CD8-positive, alpha-beta memory T cell (primary cell): ENCODE results near the gene RASA4B. TPM values are rescaled to one million over a fixed set of nuclear protein-coding genes. Genes with fewer than 3 reads are reported as not detected.
A peak's percentile ranks its signal among the peaks of the same experiment; 100 is the strongest.
"Not testable (repeated sequence)": the region's sequence is repeated elsewhere in the genome, so short reads cannot be mapped to it uniquely, and the experiment has no call there.

Experiments
- CTCF ChIA-PET: fragments of 350-600 bp; sonication (Branson Sonifier 250); formaldehyde crosslinking; loops from one replicate; lab custom pipeline; 2021; ENCODE audit warnings: antibody characterized with exemption; lab: Charles Lee
- POLR2A ChIA-PET: fragments of 350-600 bp; sonication (Branson Sonifier 250); formaldehyde crosslinking; loops from one replicate; lab custom pipeline; 2021; ENCODE audit warnings: antibody characterized with exemption; lab: Charles Lee
- DNase-seq, 5 donors: peaks; one replicate each; pipeline versions ENCODE4 v3.0.0 to v3.0.0-alpha.2; 2020 to 2022; ENCODE audit warnings: mixed read lengths in 1 of 5
- H3K27ac ChIP-seq: one replicate; pipeline ENCODE4 v1.7.0; 2013; ENCODE audit warnings: low read depth, mild to moderate bottlenecking, low read length, moderate library complexity
- H3K27me3 ChIP-seq: 2 replicates; pipeline ENCODE4 v1.7.0; 2013; ENCODE audit warnings: low read length, mild to moderate bottlenecking; ENCODE audit not compliant: insufficient read depth, poor library complexity, severe bottlenecking
- H3K36me3 ChIP-seq: 2 replicates; pipeline ENCODE4 v1.7.0; 2013; ENCODE audit warnings: mild to moderate bottlenecking, low read length, moderate library complexity; ENCODE audit not compliant: insufficient read depth
- H3K4me1 ChIP-seq: 2 replicates; pipeline ENCODE4 v1.7.0; 2013; ENCODE audit warnings: mild to moderate bottlenecking, low read length, moderate library complexity; ENCODE audit not compliant: insufficient read depth
- H3K4me3 ChIP-seq: 2 replicates; pipeline ENCODE4 v1.7.0; 2013; ENCODE audit warnings: mild to moderate bottlenecking, low read length
- H3K9me3 ChIP-seq: 2 replicates; pipeline ENCODE4 v1.7.0; 2013; ENCODE audit warnings: mild to moderate bottlenecking, low read length
- H3K27ac Mint-ChIP-seq, 8 donors: one replicate each; pipeline ENCODE4 v1.8.0; 2020 to 2021; ENCODE audit warnings: mixed read lengths in 8 of 8, mild to moderate bottlenecking in 6 of 8, inconsistent platforms in 3 of 8, moderate library complexity in 3 of 8
- H3K27me3 Mint-ChIP-seq, 2 donors: one replicate each; pipeline ENCODE4 v1.8.0; 2020 to 2021; ENCODE audit warnings: mixed read lengths in 2 of 2, mild to moderate bottlenecking in 1 of 2, moderate library complexity in 1 of 2
- H3K36me3 Mint-ChIP-seq, 3 donors: one replicate each; pipeline ENCODE4 v1.8.0; 2020 to 2021; ENCODE audit warnings: mixed read lengths in 3 of 3, inconsistent platforms in 1 of 3, mild to moderate bottlenecking in 1 of 3
- H3K4me1 Mint-ChIP-seq, 3 donors: one replicate each; pipeline ENCODE4 v1.8.0; 2020 to 2021; ENCODE audit warnings: mixed read lengths in 3 of 3, inconsistent platforms in 1 of 3, mild to moderate bottlenecking in 1 of 3
- H3K4me3 Mint-ChIP-seq, 7 donors: one replicate each; pipeline ENCODE4 v1.8.0; 2020 to 2021; ENCODE audit warnings: mixed read lengths in 7 of 7, mild to moderate bottlenecking in 6 of 7, moderate library complexity in 4 of 7, inconsistent platforms in 2 of 7
- H3K9me3 Mint-ChIP-seq, 5 donors: one replicate each; pipeline ENCODE4 v1.8.0; 2020 to 2022; ENCODE audit warnings: mixed read lengths in 5 of 5, mild to moderate bottlenecking in 3 of 5, moderate library complexity in 2 of 5, inconsistent platforms in 1 of 5
- polyA plus RNA-seq: library from polyadenylated mRNA; unstranded; fragments of 300-500 nt; fragmentation: Illumina TruSeq; gene quantifications from one replicate; pipeline ENCODE4 v1.2.3, GENCODE V29; 2021
- total RNA-seq, 2 experiments: library from RNA; stranded (reverse); gene quantifications; one replicate each; pipeline ENCODE4 v1.2.3, GENCODE V29; 2021

The RASA4B gene
- total and polyA plus RNA-seq, 3 experiments from 2014 or later: 10.8 to 23.9 (median 22.0) TPM

DNA sequence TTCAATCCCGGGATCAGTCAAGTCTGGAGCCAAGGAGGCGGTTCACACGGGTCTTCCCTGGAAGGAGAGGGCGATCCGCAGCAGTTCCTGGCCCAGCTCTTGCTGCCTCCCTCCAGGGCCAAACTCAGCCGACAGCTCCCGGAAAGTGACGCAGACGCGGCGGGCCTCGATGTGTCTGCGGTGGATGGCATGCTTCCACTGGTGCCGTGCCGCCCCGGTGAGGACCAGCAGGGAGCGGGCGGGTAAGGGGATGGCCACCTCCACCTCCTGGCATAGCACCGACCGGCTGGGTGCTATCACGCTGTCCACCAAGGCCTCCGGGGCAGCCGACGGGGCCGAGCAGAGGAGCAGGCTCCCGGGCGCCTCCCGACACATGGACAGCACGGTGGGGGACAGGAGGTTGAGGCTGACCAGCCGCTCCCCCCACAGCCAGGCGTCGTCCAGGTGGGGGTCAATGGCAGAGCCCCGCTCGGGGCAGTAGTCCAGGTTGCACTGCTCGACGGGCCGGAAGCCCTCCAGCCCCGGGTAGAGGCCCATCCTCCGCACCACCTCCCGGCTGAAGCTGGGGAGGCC, 60.1 kb downstream of the RASA4B start:
- no peak for DNase-seq
- no peak overlapping the region for H3K4me3 ChIP-seq
- H3K4me1 ChIP-seq: no peaks in the 10 kb centered on the region
- peak overlapping the region in 1 of 7 donors; percentile 67 for H3K4me3 Mint-ChIP-seq
- no peaks in the 10 kb centered on the region for H3K27me3 ChIP-seq
- H3K9me3 Mint-ChIP-seq: no peaks in the 10 kb centered on the region
- no peaks in the 10 kb centered on the region for H3K27me3 Mint-ChIP-seq
- no peak overlapping the region for H3K27ac ChIP-seq
- CTCF ChIA-PET: no interaction called here
- no peak overlapping the region for H3K27ac Mint-ChIP-seq
- peaks cover 0 to 42% (median 4%) of the 10 kb centered on the region in 3 donors for H3K36me3 Mint-ChIP-seq
- H3K9me3 ChIP-seq: no peaks in the 10 kb centered on the region
- peaks cover 13% of the 10 kb centered on the region for H3K36me3 ChIP-seq
- peaks cover 3 to 9% (median 6%) of the 10 kb centered on the region in 3 donors for H3K4me1 Mint-ChIP-seq
- POLR2A ChIA-PET: no interaction called here

GRCh38 chr7:102456327-102456726, 61.2 kb downstream of the RASA4B start:
- no peak overlapping the region for H3K4me3 Mint-ChIP-seq
- Histone ChIP-seq H3K9me3 (no peaks in the 10 kb centered on the region), H3K4me1 (no peaks in the 10 kb centered on the region), H3K27ac (no peak overlapping the region), H3K4me3 (no peak overlapping the region), H3K27me3 (no peaks in the 10 kb centered on the region), H3K36me3 (peaks cover 13% of the 10 kb centered on the region)
- H3K36me3 Mint-ChIP-seq: peaks cover 0 to 40% (median 4%) of the 10 kb centered on the region in 3 donors
- H3K9me3 Mint-ChIP-seq: no peaks in the 10 kb centered on the region
- peaks cover 0 to 5% (median 4%) of the 10 kb centered on the region in 3 donors for H3K4me1 Mint-ChIP-seq
- no peak overlapping the region for H3K27ac Mint-ChIP-seq
- ChIA-PET CTCF (interaction anchor here (0.8 to 2.5 kb wide), 3 partner anchors 8 to 51 kb away, joined by 3 to 7 read pairs (median 3); partner anchors contain the start of gene ALKBH4), POLR2A (no interaction called here)
- DNase-seq: no peak
- no peaks in the 10 kb centered on the region for H3K27me3 Mint-ChIP-seq

DNA sequence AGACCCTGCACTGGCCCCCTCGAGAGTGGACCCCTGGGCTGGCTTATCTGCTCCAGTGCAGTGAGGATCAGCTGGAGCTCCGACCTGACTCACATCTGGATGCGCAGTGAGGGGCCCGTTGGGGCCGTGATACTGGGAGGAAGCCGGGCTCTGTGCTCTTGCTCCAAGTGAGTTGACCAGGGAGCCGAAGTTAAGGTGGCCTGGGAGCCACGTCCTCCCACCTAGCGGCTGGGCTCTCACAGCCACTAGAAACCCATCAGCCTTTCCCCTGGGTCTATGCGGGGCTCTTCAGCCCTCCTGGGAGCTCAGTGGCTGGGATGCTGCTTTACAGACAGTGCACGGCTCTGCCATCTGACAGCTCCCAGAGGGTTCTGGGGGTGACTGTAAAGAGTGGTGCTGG, 62.0 kb downstream of the RASA4B start:
- Mint-ChIP-seq H3K4me1 (peaks cover 0 to 2% (median 1%) of the 10 kb centered on the region in 3 donors), H3K9me3 (no peaks in the 10 kb centered on the region), H3K36me3 (peaks cover 0 to 38% (median under 1%) of the 10 kb centered on the region in 3 donors), H3K27ac (peak overlapping the region in 1 of 8 donors; percentile 67), H3K27me3 (no peaks in the 10 kb centered on the region), H3K4me3 (no peak overlapping the region)
- DNase-seq: no peak
- Histone ChIP-seq H3K9me3 (no peaks in the 10 kb centered on the region), H3K4me3 (no peak overlapping the region), H3K36me3 (peaks cover 13% of the 10 kb centered on the region), H3K27me3 (no peaks in the 10 kb centered on the region), H3K27ac (no peak overlapping the region), H3K4me1 (no peaks in the 10 kb centered on the region)
- POLR2A ChIA-PET: no interaction called here
- CTCF ChIA-PET: interaction anchor here (1.1 to 2.5 kb wide), 2 partner anchors 9 to 51 kb away, joined by 3 to 7 read pairs; partner anchors contain the start of gene ALKBH4

DNA sequence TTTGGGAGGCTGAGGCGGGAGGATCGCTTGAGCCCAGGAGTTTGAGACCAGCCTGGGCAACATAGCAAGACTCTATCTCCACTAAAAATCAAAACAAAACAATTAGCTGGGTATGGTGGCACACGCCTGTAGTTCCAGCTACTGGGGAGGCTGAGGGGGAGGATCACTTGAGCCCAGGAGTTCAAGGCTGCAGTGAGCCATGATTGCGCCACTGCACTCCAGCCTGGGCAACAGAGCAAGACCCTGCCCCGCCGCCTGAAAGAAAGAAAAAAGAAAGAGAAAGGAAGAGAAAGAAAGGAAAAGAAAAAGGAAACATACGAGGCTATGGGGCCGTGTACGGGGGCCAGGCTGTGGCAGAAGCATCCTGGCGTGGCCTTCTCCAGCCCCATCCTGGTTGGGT, 62.6 kb downstream of the RASA4B start:
- H3K9me3 Mint-ChIP-seq, H3K4me3 ChIP-seq, H3K27me3 ChIP-seq, H3K27ac ChIP-seq, H3K4me1 ChIP-seq, H3K27me3 Mint-ChIP-seq, DNase-seq, H3K4me3 Mint-ChIP-seq, H3K9me3 ChIP-seq, H3K4me1 Mint-ChIP-seq: not testable (repeated sequence)
- H3K27ac Mint-ChIP-seq: peak overlapping the region in 2 of 8 donors; percentile 17
- CTCF ChIA-PET: interaction anchor here (2.5 kb wide), 1 partner anchor 50 kb away, joined by 7 read pairs; no protein-coding TSS in a partner anchor
- POLR2A ChIA-PET: interaction anchor here (1.1 kb wide), 1 partner anchor 29 kb away, joined by 3 read pairs; no protein-coding TSS in a partner anchor
- peaks cover 0 to 36% (median 0%) of the 10 kb centered on the region in 3 donors for H3K36me3 Mint-ChIP-seq
- peaks cover 13% of the 10 kb centered on the region for H3K36me3 ChIP-seq

DNA sequence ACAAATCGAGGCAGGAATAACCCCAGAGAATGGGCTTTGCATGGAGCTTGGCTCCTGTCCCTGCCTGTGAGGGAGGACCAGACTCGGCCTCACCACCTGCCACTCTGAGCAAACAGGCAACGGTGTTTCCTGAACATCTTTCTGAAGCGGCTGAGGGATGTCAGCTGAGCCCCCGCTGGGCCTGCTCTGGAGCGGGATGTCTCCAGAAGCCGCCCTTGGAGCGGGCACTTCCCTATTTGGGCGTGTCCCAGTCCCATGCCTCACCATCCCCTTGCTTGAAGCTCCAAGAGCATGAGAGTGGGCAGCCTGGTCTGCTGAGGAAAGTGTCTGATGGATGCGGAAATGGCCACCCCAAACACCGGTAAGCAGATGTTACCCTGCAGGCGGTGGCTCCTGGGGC, 63.1 kb downstream of the RASA4B start:
- Histone ChIP-seq H3K27ac (no peak overlapping the region), H3K4me1 (no peaks in the 10 kb centered on the region), H3K9me3 (no peaks in the 10 kb centered on the region), H3K4me3 (no peak overlapping the region), H3K27me3 (no peaks in the 10 kb centered on the region), H3K36me3 (peaks cover 13% of the 10 kb centered on the region)
- no peaks in the 10 kb centered on the region for H3K9me3 Mint-ChIP-seq
- H3K27ac Mint-ChIP-seq: peak overlapping the region in 1 of 8 donors; percentile 17
- ChIA-PET POLR2A (interaction anchor here (1.1 kb wide), 1 partner anchor 29 kb away, joined by 3 read pairs; no protein-coding TSS in a partner anchor), CTCF (interaction anchor here (2.5 kb wide), 1 partner anchor 50 kb away, joined by 7 read pairs; no protein-coding TSS in a partner anchor)
- H3K4me1 Mint-ChIP-seq: peaks cover 0 to 4% (median 0%) of the 10 kb centered on the region in 3 donors
- peaks cover 0 to 34% (median 0%) of the 10 kb centered on the region in 3 donors for H3K36me3 Mint-ChIP-seq
- no peaks in the 10 kb centered on the region for H3K27me3 Mint-ChIP-seq
- DNase-seq: no peak
- H3K4me3 Mint-ChIP-seq: no peak overlapping the region

DNA sequence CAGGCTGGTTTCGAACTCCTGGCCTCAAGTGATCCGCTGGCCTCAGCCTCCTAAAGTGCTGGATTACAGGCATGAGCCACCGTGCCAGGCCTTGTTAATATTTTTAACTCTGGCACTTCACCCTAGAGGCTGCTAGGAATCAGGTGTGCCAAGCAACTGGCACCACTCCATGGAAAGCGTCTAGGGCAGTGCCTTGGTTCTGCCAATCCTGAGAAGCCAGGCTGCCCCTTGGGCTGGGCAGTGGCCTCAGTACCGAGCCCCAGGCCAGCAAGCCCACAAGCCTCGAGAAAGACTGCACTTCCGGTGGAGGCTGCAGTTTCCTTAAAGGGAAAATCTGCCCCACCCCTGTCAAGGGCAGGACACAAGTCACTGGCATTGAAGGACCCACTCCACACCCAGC, 64.3 kb downstream of the RASA4B start:
- DNase-seq: no peak
- Histone ChIP-seq H3K36me3 (peaks cover 13% of the 10 kb centered on the region), H3K9me3 (no peaks in the 10 kb centered on the region), H3K27ac (no peak overlapping the region), H3K27me3 (no peaks in the 10 kb centered on the region), H3K4me1 (no peaks in the 10 kb centered on the region), H3K4me3 (no peak overlapping the region)
- Mint-ChIP-seq H3K27ac (peak overlapping the region in 1 of 8 donors; percentile 50), H3K4me1 (peaks cover 0 to 4% (median 0%) of the 10 kb centered on the region in 3 donors), H3K4me3 (no peak overlapping the region), H3K27me3 (no peaks in the 10 kb centered on the region), H3K9me3 (no peaks in the 10 kb centered on the region), H3K36me3 (peaks cover 0 to 28% (median 0%) of the 10 kb centered on the region in 3 donors)
- CTCF ChIA-PET: interaction anchor here (0.8 to 1.5 kb wide), 2 partner anchors 9 to 39 kb away, joined by 3 to 5 read pairs; no protein-coding TSS in a partner anchor
- POLR2A ChIA-PET: no interaction called here

GRCh38 chr7:102452451-102452850, 65.1 kb downstream of the RASA4B start:
- POLR2A ChIA-PET: no interaction called here
- no peak for DNase-seq
- no peak overlapping the region for H3K27ac Mint-ChIP-seq
- no peaks in the 10 kb centered on the region for H3K27me3 Mint-ChIP-seq
- Histone ChIP-seq H3K36me3 (peaks cover 5% of the 10 kb centered on the region), H3K27ac (no peak overlapping the region), H3K4me1 (no peaks in the 10 kb centered on the region), H3K9me3 (no peaks in the 10 kb centered on the region), H3K27me3 (no peaks in the 10 kb centered on the region), H3K4me3 (no peak overlapping the region)
- no peak overlapping the region for H3K4me3 Mint-ChIP-seq
- CTCF ChIA-PET: interaction anchor here (1.0 to 2.9 kb wide), 4 partner anchors 16 to 56 kb away, joined by 3 to 10 read pairs (median 6); partner anchors contain the start of gene PRKRIP1
- peaks cover 0 to 4% (median 0%) of the 10 kb centered on the region in 3 donors for H3K4me1 Mint-ChIP-seq
- peaks cover 0 to 25% (median 0%) of the 10 kb centered on the region in 3 donors for H3K36me3 Mint-ChIP-seq
- H3K9me3 Mint-ChIP-seq: no peaks in the 10 kb centered on the region
